Measurements from ENCODE around the gene MGAT4B. TPM values are rescaled to one million over a fixed set of nuclear protein-coding genes. Genes with fewer than 3 reads are reported as not detected.

Gene MGAT4B
- total RNA-seq, 4 donors from 2014 or later, result 83.6 to 108 (median 102) TPM

GRCh38 chr5:179830818-179831468 lies 24.3 kb upstream of the MGAT4B start:
- H3K36me3 ChIP-seq, result peaks cover 80 to 89% of the 10 kb centered on the region in 2 donors
- TF ChIP-seq POLR2A (IDR thresholded peaks at IDR 0.05) (no peak), CTCF (IDR thresholded peaks at IDR 0.05) (no peak)
- peaks cover 24 to 37% of the 10 kb centered on the region in 2 donors for H3K4me1 ChIP-seq
- intact Hi-C loops (cut with DNase I), result no loop called here
- no peaks in the 10 kb centered on the region for H3K9me3 ChIP-seq
- no peaks in the 10 kb centered on the region for H3K27me3 ChIP-seq
- no peak overlapping the region for H3K4me3 ChIP-seq (replicated peaks in 1 of 3)
- WGBS, 2 donors, result 94 to 97% methylated on average over 7 of the region's 7 CpGs
- H3K27ac ChIP-seq, result peak overlapping the region in 2 of 3 donors; percentile 24 to 50
- DNase-seq, result no peak

GRCh38 chr5:179829732-179830435 lies 23.2 kb upstream of the MGAT4B start:
- peak overlapping the region; percentile 50 to 62 (median 61) for H3K27ac ChIP-seq
- DNase-seq, result peak; percentile 80 to 84
- peaks cover 27 to 39% of the 10 kb centered on the region in 2 donors for H3K4me1 ChIP-seq
- no peaks in the 10 kb centered on the region for H3K9me3 ChIP-seq
- H3K4me3 ChIP-seq (replicated peaks in 1 of 3), result no peak overlapping the region
- H3K27me3 ChIP-seq, result no peaks in the 10 kb centered on the region
- 59 to 60% methylated on average over 7 of the region's 7 CpGs for WGBS, 2 donors
- peaks cover 87 to 91% of the 10 kb centered on the region in 2 donors for H3K36me3 ChIP-seq
- intact Hi-C loops (cut with DNase I), result no loop called here
- TF ChIP-seq CTCF (IDR thresholded peaks at IDR 0.05) (no peak), POLR2A (IDR thresholded peaks at IDR 0.05) (peak in 1 of 2 donors; percentile 10)

- no peak for TF ChIP-seq POLR2A (IDR thresholded peaks at IDR 0.05)
- no peak for TF ChIP-seq CTCF (IDR thresholded peaks at IDR 0.05)
- H3K27ac ChIP-seq, result peak overlapping the region; percentile 24 to 62 (median 61)
- WGBS, 2 donors, result 84 to 85% methylated on average over 3 of the region's 3 CpGs
- H3K4me1 ChIP-seq, result peaks cover 37 to 49% of the 10 kb centered on the region in 2 donors
- peak in 1 of 2 donors; percentile 20 for DNase-seq
- H3K36me3 ChIP-seq, result peaks cover 94 to 95% of the 10 kb centered on the region in 2 donors
- no peaks in the 10 kb centered on the region for H3K9me3 ChIP-seq
- intact Hi-C loops (cut with DNase I), result no loop called here
- H3K27me3 ChIP-seq, result no peaks in the 10 kb centered on the region
- no peak overlapping the region for H3K4me3 ChIP-seq (replicated peaks in 1 of 3)
These were observed 22.2 kb upstream of the MGAT4B start for GRCh38 chr5:179828756-179829421.

GRCh38 chr5:179827680-179828079 lies 21.0 kb upstream of the MGAT4B start:
- peaks cover 92% of the 10 kb centered on the region in 2 donors for H3K36me3 ChIP-seq

More at GRCh38 chr5:179827680-179828079, 21.0 kb upstream of the MGAT4B start:
- 51 to 67% methylated on average over 9 of the region's 9 CpGs for WGBS, 2 donors
- no peaks in the 10 kb centered on the region for H3K27me3 ChIP-seq
- H3K4me1 ChIP-seq, result peaks cover 47 to 61% of the 10 kb centered on the region in 2 donors
- TF ChIP-seq CTCF (IDR thresholded peaks at IDR 0.05) (no peak), POLR2A (IDR thresholded peaks at IDR 0.05) (no peak)
- no peak overlapping the region for H3K4me3 ChIP-seq (replicated peaks in 1 of 3)
- H3K9me3 ChIP-seq, result no peaks in the 10 kb centered on the region
- H3K27ac ChIP-seq, result peak overlapping the region; percentile 36 to 73 (median 43)
- intact Hi-C loops (cut with DNase I), result no loop called here
- no peak for DNase-seq
